Measurements from ENCODE around the gene MMP7. TPM values are rescaled to one million over a fixed set of nuclear protein-coding genes. Genes with fewer than 3 reads are reported as not detected.

MMP7 gene
- total RNA-seq, 1 experiment from 2014 or later, result not detected

DNA sequence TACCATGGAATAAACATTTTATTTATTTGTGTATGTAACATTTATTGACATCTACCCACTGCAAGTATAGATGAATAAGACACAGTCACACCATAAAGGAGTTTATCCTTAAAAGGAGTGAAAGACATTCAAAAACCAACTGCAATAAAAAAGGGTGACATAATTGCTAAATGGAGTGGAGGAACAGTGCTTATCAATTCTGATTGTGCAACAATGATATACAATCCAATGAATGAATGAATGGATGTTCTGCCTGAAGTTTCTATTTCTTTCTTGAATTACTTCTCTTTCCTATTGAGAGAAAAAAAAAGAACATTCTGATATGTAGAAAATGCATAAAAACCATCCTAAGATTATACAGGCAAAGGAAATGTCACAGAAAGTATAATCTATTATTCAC lies 10.0 kb downstream of the MMP7 start:
- ChIA-PET CTCF (no interaction called here), POLR2A (no interaction called here)
- intact Hi-C loops (cut with micrococcal nuclease), result no loop called here
- Mint-ChIP-seq H3K9me3 (ENCODE audit: unreplicated experiment) (no peaks in the 10 kb centered on the region), H3K36me3 (ENCODE audit: insufficient read depth, unreplicated experiment) (peaks cover 6% of the 10 kb centered on the region), H3K4me3 (ENCODE audit: unreplicated experiment) (no peak overlapping the region), H3K27me3 (ENCODE audit: insufficient read depth, unreplicated experiment) (no peaks in the 10 kb centered on the region), H3K4me1 (ENCODE audit: insufficient read depth, unreplicated experiment) (no peaks in the 10 kb centered on the region), H3K27ac (ENCODE audit: low read depth, unreplicated experiment) (no peak overlapping the region)
- TF ChIP-seq, protein P1, sequence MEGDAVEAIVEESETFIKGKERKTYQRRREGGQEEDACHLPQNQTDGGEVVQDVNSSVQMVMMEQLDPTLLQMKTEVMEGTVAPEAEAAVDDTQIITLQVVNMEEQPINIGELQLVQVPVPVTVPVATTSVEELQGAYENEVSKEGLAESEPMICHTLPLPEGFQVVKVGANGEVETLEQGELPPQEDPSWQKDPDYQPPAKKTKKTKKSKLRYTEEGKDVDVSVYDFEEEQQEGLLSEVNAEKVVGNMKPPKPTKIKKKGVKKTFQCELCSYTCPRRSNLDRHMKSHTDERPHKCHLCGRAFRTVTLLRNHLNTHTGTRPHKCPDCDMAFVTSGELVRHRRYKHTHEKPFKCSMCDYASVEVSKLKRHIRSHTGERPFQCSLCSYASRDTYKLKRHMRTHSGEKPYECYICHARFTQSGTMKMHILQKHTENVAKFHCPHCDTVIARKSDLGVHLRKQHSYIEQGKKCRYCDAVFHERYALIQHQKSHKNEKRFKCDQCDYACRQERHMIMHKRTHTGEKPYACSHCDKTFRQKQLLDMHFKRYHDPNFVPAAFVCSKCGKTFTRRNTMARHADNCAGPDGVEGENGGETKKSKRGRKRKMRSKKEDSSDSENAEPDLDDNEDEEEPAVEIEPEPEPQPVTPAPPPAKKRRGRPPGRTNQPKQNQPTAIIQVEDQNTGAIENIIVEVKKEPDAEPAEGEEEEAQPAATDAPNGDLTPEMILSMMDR (IDR thresholded peaks at IDR 0.05; ENCODE audit: unreplicated experiment), result no peak
- no TSS peak for BruUV-seq (replicated peaks)
- DNase-seq (ENCODE audit: unreplicated experiment), result no peak

DNA sequence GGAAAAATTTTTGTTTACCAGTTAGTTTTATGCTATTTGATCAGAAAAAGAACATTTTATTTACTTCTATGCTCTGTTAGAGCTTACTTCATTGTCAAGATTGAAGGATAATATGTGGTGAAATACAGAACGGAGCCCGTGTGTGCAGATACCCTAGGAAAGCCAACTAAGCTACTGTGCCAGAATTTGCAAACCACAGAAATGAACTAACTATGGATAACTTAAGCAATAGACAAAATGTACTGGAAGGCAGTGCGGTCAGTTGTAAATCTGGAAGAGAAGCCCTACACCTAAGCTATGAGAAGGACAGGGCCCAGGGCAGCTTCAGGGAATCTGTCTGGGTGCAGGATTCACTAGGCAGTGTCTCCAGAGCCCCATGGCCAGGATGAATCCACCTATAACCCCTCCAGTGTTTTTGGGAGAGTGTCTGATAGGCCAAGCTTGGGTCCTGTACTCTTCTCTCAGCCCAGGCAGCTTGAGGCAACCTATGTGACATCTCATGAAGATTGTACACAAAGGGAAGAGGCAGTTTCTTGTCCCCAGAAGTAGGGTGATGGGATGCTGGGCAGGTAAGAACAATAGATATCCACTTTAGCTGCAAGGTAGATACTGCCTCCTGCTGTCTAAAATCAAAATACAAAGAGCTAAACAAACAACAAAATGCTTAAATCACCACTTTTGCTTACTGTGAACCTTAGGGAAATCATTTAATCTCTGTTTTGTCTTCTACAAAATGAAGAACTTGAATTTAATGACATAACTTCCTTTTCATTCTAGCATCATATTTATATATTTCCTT lies 12.1 kb downstream of the MMP7 start:
- Mint-ChIP-seq H3K4me3 (ENCODE audit: unreplicated experiment) (no peak overlapping the region), H3K27me3 (ENCODE audit: insufficient read depth, unreplicated experiment) (no peaks in the 10 kb centered on the region), H3K36me3 (ENCODE audit: insufficient read depth, unreplicated experiment) (no peaks in the 10 kb centered on the region), H3K27ac (ENCODE audit: low read depth, unreplicated experiment) (no peak overlapping the region), H3K4me1 (ENCODE audit: insufficient read depth, unreplicated experiment) (peaks cover 9% of the 10 kb centered on the region), H3K9me3 (ENCODE audit: unreplicated experiment) (no peaks in the 10 kb centered on the region)
- TF ChIP-seq, protein P1 (IDR thresholded peaks at IDR 0.05; ENCODE audit: unreplicated experiment), result peak; percentile 9
- no TSS peak for BruUV-seq (replicated peaks)
- CTCF ChIA-PET, result interaction anchor here (0.6 to 1.0 kb wide), 3 partner anchors 67 to 176 kb away, joined by 3 to 6 read pairs (median 4); no protein-coding TSS in a partner anchor
- DNase-seq (ENCODE audit: unreplicated experiment), result no peak
- POLR2A ChIA-PET, result interaction anchor here (0.6 to 1.3 kb wide), 4 partner anchors 10 to 241 kb away, joined by 3 to 5 read pairs (median 4); partner anchors contain the start of gene MMP7
- intact Hi-C loops (cut with micrococcal nuclease), result no loop called here

DNA sequence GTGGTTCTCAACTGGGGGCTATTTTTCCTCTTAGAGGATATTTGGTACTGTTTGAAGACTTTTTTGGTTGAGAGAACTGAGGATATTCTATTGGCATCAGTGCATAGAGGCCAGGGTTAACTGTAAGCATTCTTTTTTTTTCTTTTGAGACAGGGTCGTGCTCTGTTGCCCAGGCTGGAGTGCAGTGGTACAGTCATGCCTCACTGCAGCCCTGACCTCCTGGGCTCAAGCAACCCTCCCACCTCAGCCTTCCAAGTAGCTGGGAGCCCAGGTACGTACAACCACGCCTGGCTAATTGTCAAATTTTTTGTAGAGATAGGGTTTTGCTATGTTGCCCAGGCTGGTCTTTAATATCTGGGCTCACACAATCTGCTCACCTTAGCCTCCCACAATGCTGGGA lies 12.9 kb downstream of the MMP7 start:
- no peak for DNase-seq (ENCODE audit: unreplicated experiment)
- H3K27me3 Mint-ChIP-seq (ENCODE audit: insufficient read depth, unreplicated experiment), result no peaks in the 10 kb centered on the region
- TF ChIP-seq, protein P1 (IDR thresholded peaks at IDR 0.05; ENCODE audit: unreplicated experiment), result no peak
- POLR2A ChIA-PET, result interaction anchor here (0.6 to 0.7 kb wide), 2 partner anchors 13 to 83 kb away, joined by 3 read pairs; partner anchors contain the start of gene MMP7
- CTCF ChIA-PET, result interaction anchor here (0.5 to 1.0 kb wide), 3 partner anchors 95 to 424 kb away, joined by 3 to 6 read pairs (median 3); no protein-coding TSS in a partner anchor
- H3K4me1 Mint-ChIP-seq (ENCODE audit: insufficient read depth, unreplicated experiment), result peaks cover 11% of the 10 kb centered on the region
- no peak overlapping the region for H3K27ac Mint-ChIP-seq (ENCODE audit: low read depth, unreplicated experiment)
- H3K4me3 Mint-ChIP-seq (ENCODE audit: unreplicated experiment), result no peak overlapping the region
- no peaks in the 10 kb centered on the region for H3K9me3 Mint-ChIP-seq (ENCODE audit: unreplicated experiment)
- H3K36me3 Mint-ChIP-seq (ENCODE audit: insufficient read depth, unreplicated experiment), result no peaks in the 10 kb centered on the region
- intact Hi-C loops (cut with micrococcal nuclease), result no loop called here
- BruUV-seq (replicated peaks), result no TSS peak

DNA sequence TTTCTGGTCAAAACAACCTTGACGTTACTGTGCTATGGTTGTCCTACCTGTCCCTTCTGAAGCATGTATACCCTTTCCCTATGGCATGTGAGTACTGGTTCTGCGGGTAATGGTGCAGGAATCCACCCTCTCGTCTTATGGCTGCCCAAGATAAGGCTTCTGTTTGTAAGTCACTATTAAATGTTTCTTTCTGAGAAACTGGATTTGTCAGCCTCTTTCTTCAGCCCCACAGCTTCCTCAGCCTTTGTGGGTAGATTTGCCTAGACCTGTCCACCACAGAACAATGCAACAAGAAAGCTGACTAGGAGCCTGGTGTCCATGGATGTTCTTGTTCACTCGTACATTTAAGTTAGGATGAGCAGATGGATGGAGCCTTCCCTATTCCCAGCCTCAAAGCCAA lies 14.4 kb downstream of the MMP7 start:
- no peaks in the 10 kb centered on the region for H3K36me3 Mint-ChIP-seq (ENCODE audit: insufficient read depth, unreplicated experiment)
- POLR2A ChIA-PET, result interaction anchor here (1.8 to 3.0 kb wide), 2 partner anchors 14 to 44 kb away, joined by 3 to 12 read pairs; partner anchors contain the start of gene MMP7
- H3K4me3 Mint-ChIP-seq (ENCODE audit: unreplicated experiment), result no peak overlapping the region
- no peaks in the 10 kb centered on the region for H3K9me3 Mint-ChIP-seq (ENCODE audit: unreplicated experiment)
- H3K4me1 Mint-ChIP-seq (ENCODE audit: insufficient read depth, unreplicated experiment), result peaks cover 11% of the 10 kb centered on the region
- DNase-seq (ENCODE audit: unreplicated experiment), result no peak
- no TSS peak for BruUV-seq (replicated peaks)
- TF ChIP-seq, protein P1 (IDR thresholded peaks at IDR 0.05; ENCODE audit: unreplicated experiment), result no peak
- CTCF ChIA-PET, result interaction anchor here (5.3 kb wide), 1 partner anchor 98 kb away, joined by 30 read pairs; no protein-coding TSS in a partner anchor
- H3K27ac Mint-ChIP-seq (ENCODE audit: low read depth, unreplicated experiment), result no peak overlapping the region
- H3K27me3 Mint-ChIP-seq (ENCODE audit: insufficient read depth, unreplicated experiment), result no peaks in the 10 kb centered on the region
- intact Hi-C loops (cut with micrococcal nuclease), result no loop called here

Data from MCF 10A (cell line).